ENCODE data around the gene LRMDA.

The LRMDA gene

DNA sequence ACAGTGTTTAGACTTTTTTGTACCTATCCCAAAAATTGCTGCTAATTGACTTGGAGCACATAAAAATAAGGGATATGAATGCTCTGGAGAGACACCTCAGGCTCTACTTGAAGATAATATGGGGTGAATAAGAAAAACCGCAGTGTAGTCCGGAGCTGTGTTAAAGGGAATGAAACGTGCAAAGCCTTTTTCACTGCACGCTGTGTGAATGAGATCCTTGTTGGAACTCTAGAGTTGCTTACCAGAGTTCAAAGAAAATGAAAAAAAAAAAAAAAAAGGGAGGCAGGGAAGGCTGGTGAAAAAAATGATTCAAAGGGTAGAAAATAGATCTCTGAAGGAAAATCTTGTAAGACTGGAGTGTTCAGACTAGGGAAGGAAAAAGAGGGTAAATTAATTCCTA, 226.6 kb downstream of the LRMDA start:
- no peak for DNase-seq (ENCODE audit: low read depth in 2 of 2, low spot score in 1 of 2)

DNA sequence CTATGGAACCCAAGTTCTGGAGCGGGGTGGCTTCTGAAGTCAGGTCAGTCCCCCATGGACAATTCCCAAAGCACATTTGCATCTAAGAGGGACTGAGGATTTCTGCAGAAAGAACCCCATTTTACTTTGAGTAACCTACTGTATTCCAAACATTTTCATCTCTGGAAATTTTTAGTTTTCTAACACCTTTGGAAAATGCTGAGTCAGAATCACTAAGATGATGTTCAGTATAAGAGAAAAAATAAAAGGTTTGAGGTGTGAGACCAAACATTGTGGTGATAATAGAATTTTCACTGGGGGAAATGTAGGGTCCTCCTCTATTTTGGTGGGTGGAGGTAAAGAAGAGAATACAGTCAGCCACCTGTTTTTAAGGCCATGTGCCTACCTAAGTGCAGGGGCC, 227.1 kb downstream of the LRMDA start:
- no peak for DNase-seq (ENCODE audit: low read depth in 2 of 2, low spot score in 1 of 2)

DNA sequence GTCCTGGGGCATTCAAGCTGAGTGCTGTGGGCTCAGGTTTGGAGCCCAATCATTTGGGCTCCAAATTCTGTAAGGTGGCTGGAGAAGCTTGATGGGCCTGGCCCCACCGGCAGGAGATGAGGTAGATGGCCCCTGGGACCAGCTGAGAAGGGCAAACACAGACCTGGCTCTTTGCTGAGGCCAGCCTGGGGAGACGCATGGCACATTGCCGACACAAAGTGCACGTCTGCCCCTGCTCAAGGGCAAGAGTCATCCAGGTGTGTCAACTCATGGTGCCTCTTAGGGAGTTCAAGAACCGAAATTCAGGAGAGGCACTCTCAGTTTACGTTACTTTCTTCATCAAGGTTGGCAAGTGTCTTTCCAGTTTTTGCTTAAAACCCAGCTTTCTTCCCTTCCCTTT, 227.5 kb downstream of the LRMDA start:
- DNase-seq (ENCODE audit: low read depth in 2 of 2, low spot score in 1 of 2), result no peak

DNA sequence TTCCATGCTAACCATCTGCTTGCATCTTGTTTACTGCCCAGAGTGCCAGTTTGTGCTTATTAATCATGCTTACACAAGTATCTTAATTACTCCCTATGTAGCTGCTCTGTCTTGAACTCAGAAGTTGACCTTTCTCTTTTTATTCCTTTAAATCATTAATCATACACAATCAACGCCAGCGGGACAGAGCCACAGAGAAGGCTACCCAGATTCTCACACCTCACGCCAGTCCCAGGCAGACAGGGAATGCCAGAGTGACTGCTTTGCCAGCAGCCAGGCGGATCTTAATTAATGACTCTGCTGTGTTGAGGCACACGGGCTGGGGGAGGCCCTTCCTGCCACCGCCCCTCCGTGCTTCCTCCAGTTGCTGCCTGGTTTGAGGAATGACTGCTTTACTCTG, 229.4 kb downstream of the LRMDA start:
- DNase-seq (ENCODE audit: low read depth in 2 of 2, low spot score in 1 of 2), result no peak

DNA sequence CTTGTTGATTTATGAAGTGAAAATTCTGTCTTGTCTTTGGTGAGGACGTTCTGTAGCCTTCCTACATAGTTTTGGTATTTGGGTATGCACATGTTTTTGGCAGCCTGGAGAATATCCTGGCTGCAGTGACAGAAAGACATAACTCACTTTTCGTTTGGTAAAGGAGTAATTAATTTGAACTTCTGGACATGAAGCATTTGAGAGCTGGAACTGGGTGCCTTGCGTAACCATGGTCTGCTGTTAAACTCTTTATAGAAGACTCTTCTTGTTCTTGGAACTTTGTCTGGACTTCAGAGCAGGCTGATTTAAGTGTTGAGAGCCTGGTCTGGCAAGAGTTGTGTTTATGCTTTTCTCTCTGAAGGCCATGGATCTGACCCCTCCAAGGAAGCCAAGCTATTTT, 231.3 kb downstream of the LRMDA start:
- DNase-seq (ENCODE audit: low read depth in 2 of 2, low spot score in 1 of 2), result no peak

DNA sequence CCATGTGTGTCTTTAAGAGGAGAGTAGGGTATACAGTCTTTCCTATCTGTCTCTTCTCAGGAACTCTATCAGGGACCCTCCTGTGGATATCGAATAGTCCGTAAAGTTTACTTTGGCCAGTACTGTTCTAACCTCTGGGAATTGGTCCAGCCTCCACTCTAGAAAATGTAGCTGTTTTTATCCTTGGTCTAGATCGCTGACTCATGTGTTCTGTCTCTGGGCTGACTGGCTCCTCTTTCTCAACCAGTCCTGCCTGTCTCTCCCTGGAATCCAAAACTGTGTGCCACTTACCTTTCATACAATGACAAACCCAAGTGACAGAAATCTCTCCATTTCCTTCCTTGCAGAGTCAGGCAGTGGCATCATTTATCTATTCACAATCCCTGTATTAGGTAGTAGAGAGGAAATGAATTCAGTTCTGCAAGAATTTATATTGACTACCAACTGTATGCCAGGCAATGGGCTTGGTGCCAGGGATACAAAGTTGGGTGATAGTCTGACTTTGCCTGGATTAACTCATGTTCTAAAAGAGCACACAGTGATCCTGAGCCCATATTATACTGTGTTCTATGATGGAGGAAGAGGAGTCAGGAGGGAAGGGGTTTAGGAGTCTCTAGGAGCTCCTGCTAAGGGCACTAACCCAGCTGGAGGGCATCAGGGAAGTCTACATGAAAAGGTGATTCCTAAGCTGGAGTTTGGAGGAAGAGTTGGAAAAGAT, 232.7 kb downstream of the LRMDA start:
- no peak for DNase-seq (ENCODE audit: low read depth in 2 of 2, low spot score in 1 of 2)

DNA sequence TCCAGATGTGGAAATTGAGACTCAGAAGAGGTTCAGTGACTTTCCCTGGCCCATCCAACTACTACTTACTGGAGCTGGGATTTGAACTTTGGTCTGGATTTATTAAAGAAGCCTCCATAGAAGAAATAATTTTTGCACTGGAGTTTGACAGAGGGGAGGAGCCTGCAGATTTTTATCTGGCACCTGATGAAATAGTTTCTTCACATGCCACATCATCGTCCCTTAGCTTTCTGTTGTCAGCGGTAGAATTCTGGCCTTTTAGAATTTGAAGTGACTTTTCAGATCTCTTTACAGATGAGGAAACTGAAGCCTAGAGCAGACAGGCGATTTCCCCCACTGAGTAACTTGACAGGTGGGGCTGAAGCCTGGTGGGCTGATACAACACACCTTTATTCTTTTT, 233.5 kb downstream of the LRMDA start:
- DNase-seq (ENCODE audit: low read depth in 2 of 2, low spot score in 1 of 2), result no peak

DNA sequence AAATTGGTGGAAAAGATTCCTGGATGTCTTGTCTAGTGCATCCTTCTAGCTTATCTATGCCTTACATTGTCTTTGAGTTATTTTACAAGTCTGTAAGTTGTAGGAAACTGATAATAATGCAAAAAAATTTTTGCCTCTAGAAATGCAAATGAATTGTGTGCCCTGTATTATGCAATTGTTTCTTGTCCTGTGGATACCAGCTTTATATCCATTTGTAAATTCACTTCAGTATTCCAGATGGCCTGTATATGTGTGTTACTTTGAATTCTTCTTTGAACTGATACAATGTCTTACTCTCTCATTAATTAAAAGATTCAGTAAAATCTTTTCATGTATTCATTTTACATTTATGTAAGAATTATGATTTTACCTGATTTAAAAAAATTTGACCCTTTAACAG, 234.3 kb downstream of the LRMDA start:
- DNase-seq (ENCODE audit: low read depth in 2 of 2, low spot score in 1 of 2), result no peak

DNA sequence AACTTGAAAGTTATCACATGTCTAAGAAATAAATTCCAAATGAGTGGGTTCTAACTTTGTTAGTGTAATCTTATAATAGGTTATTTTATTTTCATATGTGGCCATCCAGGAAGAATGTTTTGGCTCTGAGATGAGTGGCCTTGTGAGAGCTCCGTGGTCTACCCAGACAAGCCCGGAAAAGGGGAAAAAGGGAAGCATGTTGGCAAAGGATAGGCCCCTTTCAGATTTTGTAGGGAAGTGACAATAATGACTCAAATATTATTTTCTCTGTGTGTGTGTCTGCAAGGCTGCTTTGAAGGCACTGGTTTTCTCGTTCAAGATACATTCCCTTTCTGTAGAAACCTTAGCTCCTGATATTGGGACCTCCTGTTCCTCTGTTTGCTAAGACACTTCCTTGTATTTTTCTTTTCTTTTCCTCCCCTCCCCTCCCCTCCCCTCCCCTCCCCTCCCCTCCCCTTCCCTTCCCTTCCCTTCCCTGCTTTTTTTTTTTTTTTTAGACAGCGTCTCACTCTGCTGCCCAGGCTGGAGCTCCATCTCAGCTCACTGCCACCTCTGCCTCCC, 240.8 kb downstream of the LRMDA start:
- no peak for DNase-seq (ENCODE audit: low read depth in 2 of 2, low spot score in 1 of 2)

DNA sequence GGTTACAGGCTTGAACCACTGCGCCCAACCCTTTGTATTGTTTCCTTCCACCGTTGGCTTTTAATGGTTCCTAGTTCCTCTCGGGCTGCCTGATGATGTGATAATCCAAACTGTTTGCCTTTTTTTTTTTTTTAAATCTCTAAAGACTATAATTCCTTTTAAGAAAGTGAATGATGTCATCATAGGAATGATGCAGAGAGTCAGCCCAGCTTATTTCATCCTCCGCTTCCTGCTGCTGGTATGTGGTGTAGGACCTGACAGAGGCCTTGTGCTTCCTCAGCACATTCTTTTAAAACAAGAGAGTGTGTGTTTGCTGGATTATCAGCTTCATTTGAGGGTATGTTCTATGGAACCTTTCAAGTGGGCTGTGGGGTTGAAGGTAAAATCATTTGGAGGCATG, 241.4 kb downstream of the LRMDA start:
- DNase-seq (ENCODE audit: low read depth in 2 of 2, low spot score in 1 of 2), result no peak

DNA sequence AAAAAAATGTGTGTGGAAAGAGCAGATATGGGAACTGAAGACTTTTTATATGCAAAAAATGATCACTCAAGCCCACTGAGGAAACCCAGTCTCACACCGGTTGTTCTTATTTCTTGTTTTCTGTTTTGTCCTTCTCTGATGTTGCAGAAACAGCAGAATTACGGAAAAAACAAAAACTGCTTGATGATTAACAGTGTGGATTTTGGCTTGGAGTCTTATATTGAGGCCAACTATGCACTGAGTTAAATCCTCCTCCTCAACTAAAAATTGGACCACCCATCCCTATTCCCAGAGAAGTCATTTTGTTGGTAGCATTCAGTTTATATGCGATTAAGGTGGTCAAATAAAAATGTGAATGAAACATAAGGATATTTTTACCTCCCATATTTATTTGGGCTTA, 246.1 kb downstream of the LRMDA start:
- DNase-seq (ENCODE audit: low read depth in 2 of 2, low spot score in 1 of 2), result no peak

DNA sequence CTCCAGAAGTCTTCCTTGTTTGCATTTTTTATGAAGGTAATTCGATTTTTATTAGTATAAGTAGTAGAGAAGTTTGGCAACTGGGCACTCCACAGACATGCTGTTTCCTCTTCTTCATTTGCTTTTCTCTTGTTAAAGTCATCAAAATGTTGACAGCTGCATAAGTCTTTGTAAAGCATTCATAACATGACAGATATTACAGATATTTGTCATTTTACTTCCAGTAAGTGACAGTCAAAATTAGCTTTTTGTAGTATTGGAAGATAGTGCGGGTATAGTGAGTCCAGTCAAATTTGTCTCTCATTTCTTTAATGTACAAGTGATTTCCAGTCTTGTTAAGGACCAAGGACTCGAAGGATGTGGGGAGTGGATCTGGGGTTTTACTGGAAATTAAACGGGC, 247.1 kb downstream of the LRMDA start:
- DNase-seq (ENCODE audit: low read depth in 2 of 2, low spot score in 1 of 2), result no peak

DNA sequence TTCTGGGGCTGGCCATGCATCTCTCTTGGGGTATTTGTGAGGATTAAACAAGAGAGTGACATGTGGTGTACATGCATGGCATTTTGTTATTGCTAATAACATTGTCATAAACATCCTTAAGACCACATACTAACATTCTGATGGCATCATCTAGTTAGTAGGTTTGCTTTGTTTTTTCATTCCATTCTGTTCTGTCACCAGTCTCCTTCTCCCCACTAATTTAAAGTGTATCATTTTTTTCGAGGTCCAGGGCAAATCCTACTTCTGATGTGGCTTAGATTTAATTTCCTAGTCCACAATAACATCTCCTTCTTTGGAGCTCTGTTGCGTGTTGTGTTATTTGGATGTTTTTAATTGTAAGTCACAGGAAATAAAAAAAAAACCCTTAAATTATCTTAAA, 248.1 kb downstream of the LRMDA start:
- no peak for DNase-seq (ENCODE audit: low read depth in 2 of 2, low spot score in 1 of 2)

DNA sequence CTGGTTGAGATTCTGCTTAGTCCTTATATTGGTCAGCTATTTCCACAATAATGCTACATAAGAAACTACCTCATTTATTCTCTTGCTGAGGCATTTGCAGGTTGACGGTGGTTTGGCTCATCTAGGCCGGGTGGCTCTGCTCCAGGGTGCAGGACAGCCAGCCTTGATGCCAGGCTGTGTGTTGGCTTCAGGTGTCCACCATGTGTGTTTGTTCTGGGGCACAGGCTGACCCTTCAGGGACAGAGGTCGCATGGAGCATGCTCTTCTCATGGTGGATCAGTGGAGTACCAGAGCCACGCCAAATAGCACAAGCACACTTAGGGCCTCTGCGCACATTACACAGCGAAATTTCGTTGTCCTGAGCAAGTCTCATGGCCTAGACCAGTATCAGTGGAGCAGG, 249.9 kb downstream of the LRMDA start:
- no peak for DNase-seq (ENCODE audit: low read depth in 2 of 2, low spot score in 1 of 2)

DNA sequence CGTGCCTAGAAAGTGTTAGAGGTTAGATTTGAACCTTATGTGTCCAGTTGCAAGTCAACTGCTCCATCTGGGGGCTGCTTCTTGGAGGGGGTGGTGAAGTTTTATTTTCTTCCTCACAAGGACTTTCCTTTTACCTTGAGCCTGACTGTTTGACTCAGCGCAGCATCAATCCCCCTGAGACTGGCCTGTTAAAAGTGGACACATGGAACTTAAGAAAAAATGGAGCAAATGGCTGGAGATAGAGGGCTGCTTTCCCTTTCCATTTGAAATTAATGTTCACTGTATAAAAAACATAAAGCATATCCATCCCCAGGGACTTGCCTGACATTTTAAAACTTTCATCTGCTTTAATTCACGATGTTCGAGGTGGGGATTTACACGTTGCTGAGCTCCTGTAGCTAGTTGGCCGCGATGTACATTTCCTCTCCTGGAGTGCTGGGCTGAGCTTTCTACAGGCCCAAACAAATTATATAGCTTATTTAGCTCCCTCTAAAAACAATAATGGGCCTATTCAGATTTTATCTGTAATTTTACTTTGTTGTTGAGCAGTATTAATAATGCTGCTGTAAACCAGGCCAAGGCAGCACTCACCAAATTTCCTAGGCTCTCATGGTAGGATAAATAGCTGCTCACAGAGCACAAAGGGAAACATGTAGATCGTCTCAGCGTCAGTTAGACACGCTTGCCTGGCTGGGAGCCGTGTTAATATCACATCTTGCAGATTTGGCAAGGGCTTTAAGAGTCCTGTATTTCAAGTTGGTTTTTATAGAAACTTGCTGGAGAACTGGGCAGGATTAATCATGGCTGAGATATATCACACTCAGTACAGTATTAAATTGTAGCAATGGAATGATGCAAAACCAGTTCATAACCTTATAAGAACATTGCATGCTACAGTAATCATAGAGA, 251.5 kb downstream of the LRMDA start:
- DNase-seq (ENCODE audit: low read depth in 2 of 2, low spot score in 1 of 2), result no peak

DNA sequence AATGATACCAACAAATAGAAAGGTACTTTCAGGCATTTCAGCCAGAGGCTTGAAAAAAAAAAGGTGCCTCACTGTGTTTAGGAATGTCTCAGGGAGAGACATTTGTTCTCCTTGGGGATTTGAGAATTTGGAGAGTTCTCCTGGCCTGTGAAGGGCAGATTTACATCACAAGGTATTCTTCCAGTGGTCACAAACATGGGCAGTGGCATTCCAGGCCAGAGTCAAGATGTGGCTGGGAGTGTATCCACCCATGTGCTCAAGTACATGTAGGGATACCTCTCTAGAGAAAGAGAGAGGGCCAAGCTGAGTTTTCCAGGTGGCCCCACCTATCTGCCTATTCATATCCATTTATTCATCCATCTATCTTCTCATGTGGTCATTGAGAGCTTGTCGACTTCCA, 253.8 kb downstream of the LRMDA start:
- DNase-seq (ENCODE audit: low read depth in 2 of 2, low spot score in 1 of 2), result no peak

DNA sequence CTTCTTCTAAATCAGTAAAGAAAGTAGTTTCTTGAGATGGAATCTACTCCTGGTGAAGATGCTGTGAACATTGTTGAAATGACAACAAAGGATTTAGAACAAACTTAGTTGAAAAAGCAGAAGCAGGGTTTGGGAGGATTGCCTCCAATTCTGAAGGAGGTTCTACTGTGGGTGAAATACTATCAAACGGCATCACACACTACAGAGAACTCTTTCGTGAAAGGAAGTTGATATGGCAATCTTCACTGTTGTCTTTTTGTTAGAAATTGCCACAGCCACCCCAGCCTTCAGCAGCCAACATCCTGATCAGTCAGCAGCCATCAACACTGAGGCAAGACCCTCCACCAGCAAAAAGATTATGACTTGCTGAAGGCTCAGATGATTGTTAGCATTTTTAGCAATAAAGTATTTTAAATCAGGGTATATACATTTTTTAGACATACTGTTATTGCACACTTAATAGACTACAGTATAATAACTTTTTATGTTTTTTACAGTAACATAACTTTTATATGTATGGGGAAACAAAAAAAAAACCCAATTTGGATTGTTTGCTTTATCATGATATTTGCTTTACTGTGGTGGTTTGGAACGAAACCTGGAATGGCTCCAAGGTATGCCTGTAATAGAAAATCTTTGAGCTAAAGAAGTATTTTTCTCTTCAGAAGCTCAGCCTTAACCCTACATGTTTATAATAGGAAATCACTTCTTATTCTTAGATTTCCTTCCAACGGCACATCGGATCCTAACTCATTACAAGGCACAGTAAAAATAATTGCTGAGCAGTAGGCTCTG, 257.3 kb downstream of the LRMDA start:
- no peak for DNase-seq (ENCODE audit: low read depth in 2 of 2, low spot score in 1 of 2)

DNA sequence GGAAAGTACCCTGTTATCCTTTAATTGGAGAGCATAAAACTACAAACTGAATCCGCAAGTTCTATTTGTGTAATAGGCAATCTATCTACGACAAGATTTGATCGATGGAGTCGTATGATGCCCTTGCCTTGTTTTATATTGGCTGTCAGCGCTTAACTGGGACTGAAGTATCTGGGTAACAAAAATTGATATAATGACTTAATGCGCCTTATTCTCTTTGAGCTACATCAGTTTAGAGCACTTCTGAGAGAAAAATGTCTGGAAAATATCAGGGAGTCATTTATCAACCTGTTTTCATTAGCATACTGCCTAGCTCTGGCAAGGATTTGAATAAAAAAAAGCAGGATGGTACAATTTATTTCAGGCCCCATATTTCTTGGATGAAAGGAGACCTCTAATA, 262.1 kb downstream of the LRMDA start:
- no peak for DNase-seq (ENCODE audit: low read depth in 2 of 2, low spot score in 1 of 2)

DNA sequence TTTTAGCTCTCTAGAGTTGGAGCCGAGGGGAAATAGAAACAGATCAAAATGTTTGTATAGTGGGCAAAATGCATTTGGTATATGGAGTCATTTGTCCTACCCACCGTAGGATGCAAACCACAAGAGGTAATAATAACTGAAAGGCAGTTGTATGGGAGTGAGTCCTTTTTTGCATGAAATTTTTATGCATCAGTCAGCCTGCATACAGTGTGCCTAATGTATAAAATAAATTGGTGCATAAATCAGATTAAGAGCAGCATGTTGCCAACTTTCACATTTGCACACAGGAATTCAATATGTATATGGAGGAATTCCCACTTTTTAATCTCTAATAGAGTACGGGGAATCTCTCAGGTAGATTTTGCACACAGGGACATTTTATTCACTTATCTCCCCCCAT, 262.8 kb downstream of the LRMDA start:
- DNase-seq (ENCODE audit: low read depth in 2 of 2, low spot score in 1 of 2), result no peak

DNA sequence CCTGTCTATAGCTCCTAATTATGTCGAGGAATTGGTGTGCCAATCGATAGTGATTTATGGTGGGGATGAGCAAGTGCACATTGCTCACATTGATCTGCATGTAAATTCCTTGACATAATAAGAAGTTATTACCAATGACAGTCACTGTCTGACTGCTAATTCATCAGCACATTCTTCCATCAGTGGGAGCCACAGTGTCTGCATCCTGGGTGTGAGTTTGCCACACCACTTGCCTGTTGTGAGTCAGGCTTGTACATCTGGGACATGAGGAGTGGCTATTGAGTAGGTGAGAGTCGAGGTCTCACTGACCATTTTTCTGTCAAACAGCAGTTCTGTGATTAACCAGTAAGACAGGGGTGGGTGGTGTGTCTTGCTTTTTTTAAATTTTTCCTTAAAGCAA, 263.4 kb downstream of the LRMDA start:
- DNase-seq (ENCODE audit: low read depth in 2 of 2, low spot score in 1 of 2), result no peak

DNA sequence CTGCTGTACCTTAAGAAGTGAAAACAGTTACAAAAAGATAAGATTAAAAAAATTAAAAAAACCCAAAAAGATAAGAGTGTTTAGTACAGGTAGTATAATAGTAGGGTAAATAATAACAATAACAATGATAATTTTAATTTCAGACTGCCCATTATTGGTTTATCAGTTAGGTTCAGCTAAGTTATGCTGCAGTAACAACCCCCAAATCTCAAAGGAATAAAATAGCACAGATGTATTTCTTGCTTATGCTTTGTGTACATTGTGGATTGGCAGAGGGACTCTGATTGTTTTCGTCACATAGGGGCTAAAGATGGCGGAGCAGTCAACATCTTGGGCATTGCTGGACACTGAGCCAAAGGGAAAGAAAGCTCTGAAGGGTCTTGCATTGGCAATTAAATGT, 264.6 kb downstream of the LRMDA start:
- no peak for DNase-seq (ENCODE audit: low read depth in 2 of 2, low spot score in 1 of 2)

DNA sequence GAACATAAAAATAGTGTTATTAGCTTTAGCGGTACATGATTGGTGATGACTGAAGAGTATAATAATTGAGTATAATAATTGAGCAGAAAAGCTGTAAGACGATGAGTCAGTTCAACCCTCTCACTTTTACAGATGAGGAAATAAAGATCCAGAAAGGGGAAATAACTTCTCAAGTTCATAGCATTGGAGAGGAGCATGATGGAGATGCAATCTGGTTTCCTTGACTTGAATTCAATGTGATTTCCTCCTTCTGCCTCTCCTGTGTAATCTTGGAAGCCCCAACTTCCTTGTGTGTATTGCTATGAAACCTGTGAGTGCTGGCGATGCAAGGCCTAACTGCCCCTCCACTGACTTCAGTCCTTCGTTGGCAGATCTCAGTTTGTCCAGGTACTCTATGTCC, 265.1 kb downstream of the LRMDA start:
- DNase-seq (ENCODE audit: low read depth in 2 of 2, low spot score in 1 of 2), result no peak

Measured in stimulated activated CD8-positive, alpha-beta memory T cell treated with anti-CD3 and anti-CD28 coated beads, Interleukin-4, amount 100 ng/mL, for 1 hour (primary cell).